Measurements from ENCODE around the gene PTGR3.

DNA sequence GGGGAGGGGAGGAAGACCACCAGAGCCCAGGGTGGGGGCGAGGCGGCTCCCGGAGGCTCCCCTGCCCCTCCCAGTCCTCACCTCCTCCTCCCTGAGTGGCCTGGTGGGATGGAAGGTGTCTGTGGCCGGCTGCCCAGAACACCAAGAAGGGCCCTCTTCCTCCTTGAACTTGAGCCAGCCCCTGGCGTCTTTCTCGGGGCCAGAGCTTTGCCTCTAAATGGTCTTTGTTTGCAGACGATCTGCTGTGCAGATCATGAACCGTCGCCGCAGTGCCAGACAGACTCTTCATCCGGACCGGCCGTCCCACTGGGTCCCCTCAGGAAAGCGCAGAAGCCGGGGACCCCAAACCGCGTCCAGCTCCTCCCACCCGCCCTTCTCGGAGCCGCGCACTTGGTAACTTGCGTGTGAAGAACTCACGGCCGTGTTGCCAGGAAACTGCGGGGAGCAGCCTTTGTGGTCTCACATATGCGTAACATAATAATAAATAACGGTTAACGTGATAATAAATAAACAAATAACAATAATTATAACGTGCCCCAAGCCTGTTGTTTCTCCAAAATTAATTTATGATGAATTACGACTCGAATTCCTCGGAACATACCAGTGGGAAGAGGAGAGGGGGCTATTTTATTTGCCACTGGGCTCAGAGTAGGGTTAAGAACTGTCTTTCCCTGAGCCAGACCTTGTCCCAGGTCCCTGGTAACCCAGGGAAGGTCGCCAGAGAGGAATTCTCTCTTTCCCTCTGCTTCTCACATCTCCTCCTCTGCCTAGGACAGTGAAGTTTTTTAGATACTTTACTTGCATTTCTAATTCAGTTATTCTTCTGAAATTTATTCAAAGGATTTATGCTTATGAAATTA is 41.0 kb downstream of the PTGR3 start:
- TF ChIP-seq POLR2A (IDR thresholded peaks at IDR 0.05; ENCODE audit: low read depth) (no peak), EP300 (IDR thresholded peaks at IDR 0.05) (no peak)
- TF ChIP-seq, protein P1, sequence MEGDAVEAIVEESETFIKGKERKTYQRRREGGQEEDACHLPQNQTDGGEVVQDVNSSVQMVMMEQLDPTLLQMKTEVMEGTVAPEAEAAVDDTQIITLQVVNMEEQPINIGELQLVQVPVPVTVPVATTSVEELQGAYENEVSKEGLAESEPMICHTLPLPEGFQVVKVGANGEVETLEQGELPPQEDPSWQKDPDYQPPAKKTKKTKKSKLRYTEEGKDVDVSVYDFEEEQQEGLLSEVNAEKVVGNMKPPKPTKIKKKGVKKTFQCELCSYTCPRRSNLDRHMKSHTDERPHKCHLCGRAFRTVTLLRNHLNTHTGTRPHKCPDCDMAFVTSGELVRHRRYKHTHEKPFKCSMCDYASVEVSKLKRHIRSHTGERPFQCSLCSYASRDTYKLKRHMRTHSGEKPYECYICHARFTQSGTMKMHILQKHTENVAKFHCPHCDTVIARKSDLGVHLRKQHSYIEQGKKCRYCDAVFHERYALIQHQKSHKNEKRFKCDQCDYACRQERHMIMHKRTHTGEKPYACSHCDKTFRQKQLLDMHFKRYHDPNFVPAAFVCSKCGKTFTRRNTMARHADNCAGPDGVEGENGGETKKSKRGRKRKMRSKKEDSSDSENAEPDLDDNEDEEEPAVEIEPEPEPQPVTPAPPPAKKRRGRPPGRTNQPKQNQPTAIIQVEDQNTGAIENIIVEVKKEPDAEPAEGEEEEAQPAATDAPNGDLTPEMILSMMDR (IDR thresholded peaks at IDR 0.05), result no peak

Data from esophagus muscularis mucosa (tissue), 4 donors.